Caco-2 (cell line): Measurements from ENCODE around the gene XKR7. TPM values are rescaled to one million over a fixed set of nuclear protein-coding genes. Genes with fewer than 3 reads are reported as not detected.

Experiments
- BruUV-seq: library from RNA; stranded (reverse); fragments of 400-500 nt; replicated peaks from 2 replicates; lab custom pipeline; 2021; lab: Mats Ljungman, UMichigan
- CTCF ChIA-PET: fragments of 300-600 bp; sonication (Branson Sonifier 250); formaldehyde crosslinking; loops from one replicate; lab custom pipeline; 2022; ENCODE audit warnings: antibody characterized with exemption; lab: Charles Lee
- POLR2A ChIA-PET: fragments of 300-600 bp; sonication (Branson Sonifier 250); formaldehyde crosslinking; loops from one replicate; lab custom pipeline; 2022; ENCODE audit warnings: antibody characterized with exemption; lab: Charles Lee
- DNase-seq, 2 experiments: peaks; one replicate each; pipeline versions ENCODE4 v3.0.0 to v3.0.0-alpha.2; 2020 to 2022
- H3K27me3 ChIP-seq: replicated peaks from 2 replicates; pipeline ENCODE4 v1.6.0; 2011; ENCODE audit warnings: low read length; ENCODE audit not compliant: control insufficient read depth, insufficient read depth
- H3K36me3 ChIP-seq: 2 replicates; pipeline ENCODE4 v1.5.1; 2011; ENCODE audit warnings: low read length; ENCODE audit not compliant: control insufficient read depth, insufficient read depth
- H3K4me1 ChIP-seq: fragments of 250-450 bp; sonication (Bioruptor Pico); 2 replicates; pipeline ENCODE4 v1.5.1; 2020; ENCODE audit warnings: mild to moderate bottlenecking
- H3K4me3 ChIP-seq: 2 replicates; pipeline ENCODE4 v1.5.1; 2011; ENCODE audit warnings: low read depth, mild to moderate bottlenecking, control low read depth, low read length
- H3K9me3 ChIP-seq: fragments of 250-450 bp; sonication (Bioruptor Pico); 2 replicates; pipeline ENCODE4 v1.5.1; 2020; ENCODE audit warnings: mild to moderate bottlenecking, moderate library complexity
- H3K27ac Mint-ChIP-seq: one replicate; pipeline ENCODE4 v1.8.0; 2022; ENCODE audit warnings: mixed read lengths; ENCODE audit not compliant: unreplicated experiment
- H3K27me3 Mint-ChIP-seq: one replicate; pipeline ENCODE4 v1.8.0; 2022; ENCODE audit warnings: mixed read lengths; ENCODE audit not compliant: insufficient read depth, unreplicated experiment
- H3K36me3 Mint-ChIP-seq: one replicate; pipeline ENCODE4 v1.8.0; 2022; ENCODE audit warnings: mild to moderate bottlenecking, mixed read lengths; ENCODE audit not compliant: insufficient read depth, unreplicated experiment
- H3K4me1 Mint-ChIP-seq: one replicate; pipeline ENCODE4 v1.8.0; 2022; ENCODE audit warnings: low read depth, mixed read lengths; ENCODE audit not compliant: unreplicated experiment
- H3K4me3 Mint-ChIP-seq: one replicate; pipeline ENCODE4 v1.8.0; 2022; ENCODE audit warnings: mild to moderate bottlenecking, moderate library complexity, mixed read lengths; ENCODE audit not compliant: unreplicated experiment
- H3K9me3 Mint-ChIP-seq: one replicate; pipeline ENCODE4 v1.8.0; 2022; ENCODE audit warnings: mixed read lengths; ENCODE audit not compliant: unreplicated experiment
- CTCF ChIP-seq, 2 experiments: fragments of 200-600 bp in 1 of 2; IDR thresholded peaks; 1 replicate in 1 of 2; 2 replicates in 1 of 2; pipeline versions ENCODE4 v1.5.1 to v1.8.0; 2011 to 2022; ENCODE audit warnings: antibody characterized with exemption in 1 of 2, control low read depth in 1 of 2, inconsistent platforms in 1 of 2, low read depth in 1 of 2, low read length in 1 of 2, mild to moderate bottlenecking in 1 of 2, moderate library complexity in 1 of 2; ENCODE audit not compliant: insufficient read depth in 1 of 2, severe bottlenecking in 1 of 2, unreplicated experiment in 1 of 2
- intact Hi-C: fragments of 100-400 bp; cut with micrococcal nuclease; formaldehyde crosslinking; loops from one replicate; pipeline ENCODE4 v1.10.0; 2022; ENCODE audit not compliant: unreplicated experiment
- total RNA-seq: library from RNA; stranded (reverse); gene quantifications from 2 replicates; pipeline ENCODE4 v1.2.3, GENCODE V29; 2022

The XKR7 gene
- total RNA-seq, 1 experiment from 2014 or later, result not detected

- ChIA-PET CTCF (interaction anchor here (0.6 to 2.9 kb wide), 4 partner anchors 17 to 309 kb away, joined by 3 to 23 read pairs (median 7); partner anchors contain the start of gene PDRG1), POLR2A (no interaction called here)
- Histone ChIP-seq H3K4me1 (0 out of 2 replicates have a peak, but pooled peaks cover 11% of the 10 kb centered on the region), H3K9me3 (0 out of 2 replicates have a peak, but pooled peaks cover 3% of the 10 kb centered on the region), H3K36me3 (no peaks in the 10 kb centered on the region), H3K4me3 (no peak overlapping the region), H3K27me3 (peaks cover 2% of the 10 kb centered on the region)
- Mint-ChIP-seq H3K27me3 (peaks cover 35% of the 10 kb centered on the region), H3K9me3 (no peaks in the 10 kb centered on the region), H3K27ac (no peak overlapping the region), H3K4me3 (peak overlapping the region; percentile 61), H3K36me3 (no peaks in the 10 kb centered on the region), H3K4me1 (no peaks in the 10 kb centered on the region)
- intact Hi-C loops, result loop anchor here (5.0 kb wide), 2 partner anchors 49 to 64 kb away; no protein-coding TSS in a partner anchor
- DNase-seq, result peak; percentile 88 to 97
- BruUV-seq, result no TSS peak
- TF ChIP-seq CTCF (IDR thresholded peaks at IDR 0.05; ENCODE audit: insufficient read depth in 1 of 2, low read depth in 1 of 2, low read length in 1 of 2, severe bottlenecking in 1 of 2, unreplicated experiment in 1 of 2), result peak in 1 of 2 experiments; percentile 11
Observed at GRCh38 chr20:31968291-31969126, 558 bp downstream of the XKR7 start.

GRCh38 chr20:31969991-31970390 is 2.0 kb downstream of the XKR7 start:
- no peak for DNase-seq
- no TSS peak for BruUV-seq
- ChIA-PET CTCF (interaction anchor here (1.0 to 1.9 kb wide), 3 partner anchors 18 to 117 kb away, joined by 6 to 11 read pairs (median 6); partner anchors contain the start of gene PDRG1), POLR2A (no interaction called here)
- H3K27me3 Mint-ChIP-seq, result peaks cover 34% of the 10 kb centered on the region
- no peaks in the 10 kb centered on the region for H3K4me1 Mint-ChIP-seq
- intact Hi-C loops, result loop anchor here (5.0 kb wide), 2 partner anchors 47 to 62 kb away; no protein-coding TSS in a partner anchor
- H3K4me3 ChIP-seq, result no peak overlapping the region
- H3K27ac Mint-ChIP-seq, result no peak overlapping the region
- H3K4me1 ChIP-seq, result 0 out of 2 replicates have a peak, but pooled peaks cover 11% of the 10 kb centered on the region
- H3K9me3 ChIP-seq, result 0 out of 2 replicates have a peak, but pooled peaks cover 3% of the 10 kb centered on the region
- H3K36me3 ChIP-seq, result no peaks in the 10 kb centered on the region
- H3K36me3 Mint-ChIP-seq, result no peaks in the 10 kb centered on the region
- TF ChIP-seq CTCF (IDR thresholded peaks at IDR 0.05; ENCODE audit: insufficient read depth in 1 of 2, low read depth in 1 of 2, low read length in 1 of 2, severe bottlenecking in 1 of 2, unreplicated experiment in 1 of 2), result no peak
- no peaks in the 10 kb centered on the region for H3K9me3 Mint-ChIP-seq
- no peak overlapping the region for H3K4me3 Mint-ChIP-seq
- H3K27me3 ChIP-seq, result no peaks in the 10 kb centered on the region; the same call in 1 of the 2 replicates

- H3K4me1 Mint-ChIP-seq, result no peaks in the 10 kb centered on the region
- ChIA-PET POLR2A (no interaction called here), CTCF (interaction anchor here (0.6 to 1.3 kb wide), 4 partner anchors 21 to 237 kb away, joined by 3 to 7 read pairs (median 4); partner anchors contain the start of gene PDRG1)
- Histone ChIP-seq H3K36me3 (no peaks in the 10 kb centered on the region), H3K4me3 (no peak overlapping the region), H3K9me3 (0 out of 2 replicates have a peak, but pooled peaks cover 3% of the 10 kb centered on the region), H3K4me1 (0 out of 2 replicates have a peak, but pooled peaks cover 11% of the 10 kb centered on the region), H3K27me3 (no peaks in the 10 kb centered on the region; the same call in 1 of the 2 replicates)
- no peak overlapping the region for H3K4me3 Mint-ChIP-seq
- no peak for TF ChIP-seq CTCF (IDR thresholded peaks at IDR 0.05; ENCODE audit: insufficient read depth in 1 of 2, low read depth in 1 of 2, low read length in 1 of 2, severe bottlenecking in 1 of 2, unreplicated experiment in 1 of 2)
- H3K9me3 Mint-ChIP-seq, result no peaks in the 10 kb centered on the region
- BruUV-seq, result no TSS peak
- no peak overlapping the region for H3K27ac Mint-ChIP-seq
- no peak for DNase-seq
- intact Hi-C loops, result no loop called here
- no peaks in the 10 kb centered on the region for H3K36me3 Mint-ChIP-seq
- peaks cover 37% of the 10 kb centered on the region for H3K27me3 Mint-ChIP-seq
Observed at GRCh38 chr20:31972471-31973021, 4.6 kb downstream of the XKR7 start.
